Measurements from ENCODE around the gene PODXL. TPM values are rescaled to one million over a fixed set of nuclear protein-coding genes. Genes with fewer than 3 reads are reported as not detected.
A peak's percentile ranks its signal among the peaks of the same experiment; 100 is the strongest.

Gene PODXL
- total and polyA plus RNA-seq, 8 donors = 23.0 to 71.5 (median 35.9) TPM

GRCh38 chr7:131527456-131527855 lies 29.0 kb downstream of the PODXL start:
- no peaks in the 10 kb centered on the region for H3K36me3 ChIP-seq
- H3K9me3 ChIP-seq = no peaks in the 10 kb centered on the region
- H3K4me3 ChIP-seq = no peak overlapping the region
- no peak for FAIRE-seq
- intact Hi-C loops (cut with DNase I) = no loop called here
- peak in 1 of 4 donors; percentile 9 for ATAC-seq
- DNase-seq = peak in 1 of 6 donors; percentile 40
- H3K4me1 ChIP-seq = peaks cover 16 to 24% (median 19%) of the 10 kb centered on the region in 3 donors
- TF ChIP-seq, protein P1, sequence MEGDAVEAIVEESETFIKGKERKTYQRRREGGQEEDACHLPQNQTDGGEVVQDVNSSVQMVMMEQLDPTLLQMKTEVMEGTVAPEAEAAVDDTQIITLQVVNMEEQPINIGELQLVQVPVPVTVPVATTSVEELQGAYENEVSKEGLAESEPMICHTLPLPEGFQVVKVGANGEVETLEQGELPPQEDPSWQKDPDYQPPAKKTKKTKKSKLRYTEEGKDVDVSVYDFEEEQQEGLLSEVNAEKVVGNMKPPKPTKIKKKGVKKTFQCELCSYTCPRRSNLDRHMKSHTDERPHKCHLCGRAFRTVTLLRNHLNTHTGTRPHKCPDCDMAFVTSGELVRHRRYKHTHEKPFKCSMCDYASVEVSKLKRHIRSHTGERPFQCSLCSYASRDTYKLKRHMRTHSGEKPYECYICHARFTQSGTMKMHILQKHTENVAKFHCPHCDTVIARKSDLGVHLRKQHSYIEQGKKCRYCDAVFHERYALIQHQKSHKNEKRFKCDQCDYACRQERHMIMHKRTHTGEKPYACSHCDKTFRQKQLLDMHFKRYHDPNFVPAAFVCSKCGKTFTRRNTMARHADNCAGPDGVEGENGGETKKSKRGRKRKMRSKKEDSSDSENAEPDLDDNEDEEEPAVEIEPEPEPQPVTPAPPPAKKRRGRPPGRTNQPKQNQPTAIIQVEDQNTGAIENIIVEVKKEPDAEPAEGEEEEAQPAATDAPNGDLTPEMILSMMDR (IDR thresholded peaks at IDR 0.05) = no peak
- no peaks in the 10 kb centered on the region for H3K27me3 ChIP-seq
- WGBS, 2 donors = 53 to 60% methylated on average over 4 of the region's 4 CpGs
- no peak overlapping the region for H3K27ac ChIP-seq

GRCh38 chr7:131525820-131526219 lies 30.6 kb downstream of the PODXL start:
- FAIRE-seq = no peak
- WGBS, 2 donors = 49 to 52% methylated on average over 2 of the region's 2 CpGs
- ATAC-seq = no peak

DNA sequence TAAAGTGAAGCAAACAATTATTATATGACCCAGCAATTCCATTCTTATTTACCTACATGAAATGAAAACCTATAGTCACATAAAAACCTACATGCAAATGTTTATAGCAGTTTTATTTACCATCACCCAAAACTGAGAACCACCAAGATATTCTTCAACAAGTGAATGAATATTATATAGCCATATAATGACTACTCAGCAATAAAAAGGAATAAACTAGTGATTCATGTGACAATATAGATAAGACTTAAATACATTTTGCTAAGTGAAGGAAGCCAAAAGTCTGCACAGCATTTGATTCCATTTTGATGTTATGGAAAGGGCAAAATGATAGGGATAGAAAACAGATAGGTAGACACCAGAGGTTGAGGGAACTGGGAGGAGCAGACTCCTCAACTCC lies 31.7 kb downstream of the PODXL start:
- TF ChIP-seq, protein P1 (IDR thresholded peaks at IDR 0.05) = no peak
- Histone ChIP-seq H3K9me3 (no peaks in the 10 kb centered on the region), H3K27me3 (no peaks in the 10 kb centered on the region), H3K4me1 (peaks cover 21 to 46% (median 40%) of the 10 kb centered on the region in 3 donors), H3K27ac (no peak overlapping the region), H3K36me3 (no peaks in the 10 kb centered on the region), H3K4me3 (no peak overlapping the region)
- intact Hi-C loops (cut with DNase I) = no loop called here
- no peak for DNase-seq
- ATAC-seq = no peak
- no peak for FAIRE-seq

More at GRCh38 chr7:131525820-131526219, 30.6 kb downstream of the PODXL start:
- Histone ChIP-seq H3K36me3 (no peaks in the 10 kb centered on the region), H3K27me3 (no peaks in the 10 kb centered on the region), H3K4me3 (no peak overlapping the region), H3K4me1 (peaks cover 19 to 34% (median 29%) of the 10 kb centered on the region in 3 donors), H3K27ac (no peak overlapping the region), H3K9me3 (no peaks in the 10 kb centered on the region)
- TF ChIP-seq, protein P1 (IDR thresholded peaks at IDR 0.05) = no peak
- DNase-seq = no peak
- intact Hi-C loops (cut with DNase I) = no loop called here

DNA sequence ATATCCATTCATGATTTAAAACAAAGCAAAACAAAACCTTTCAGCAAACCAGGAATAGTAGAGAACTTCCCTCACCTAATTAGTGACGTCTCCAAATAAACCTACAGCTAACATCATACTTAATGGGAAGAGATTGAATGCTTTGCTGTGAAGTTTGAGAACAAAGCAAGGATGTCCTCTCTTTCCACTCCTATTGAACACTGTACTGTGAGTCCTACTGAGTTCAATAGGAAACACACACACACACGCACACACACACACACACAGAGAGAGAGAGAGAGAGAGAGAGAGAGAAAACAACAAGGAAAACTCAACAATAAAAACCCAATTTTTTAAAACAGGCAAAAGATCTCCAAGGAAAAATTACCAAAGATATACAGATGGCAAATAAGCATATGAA lies 32.3 kb downstream of the PODXL start:
- TF ChIP-seq, protein P1 (IDR thresholded peaks at IDR 0.05) = no peak
- no peaks in the 10 kb centered on the region for H3K27me3 ChIP-seq
- intact Hi-C loops (cut with DNase I) = no loop called here

DNA sequence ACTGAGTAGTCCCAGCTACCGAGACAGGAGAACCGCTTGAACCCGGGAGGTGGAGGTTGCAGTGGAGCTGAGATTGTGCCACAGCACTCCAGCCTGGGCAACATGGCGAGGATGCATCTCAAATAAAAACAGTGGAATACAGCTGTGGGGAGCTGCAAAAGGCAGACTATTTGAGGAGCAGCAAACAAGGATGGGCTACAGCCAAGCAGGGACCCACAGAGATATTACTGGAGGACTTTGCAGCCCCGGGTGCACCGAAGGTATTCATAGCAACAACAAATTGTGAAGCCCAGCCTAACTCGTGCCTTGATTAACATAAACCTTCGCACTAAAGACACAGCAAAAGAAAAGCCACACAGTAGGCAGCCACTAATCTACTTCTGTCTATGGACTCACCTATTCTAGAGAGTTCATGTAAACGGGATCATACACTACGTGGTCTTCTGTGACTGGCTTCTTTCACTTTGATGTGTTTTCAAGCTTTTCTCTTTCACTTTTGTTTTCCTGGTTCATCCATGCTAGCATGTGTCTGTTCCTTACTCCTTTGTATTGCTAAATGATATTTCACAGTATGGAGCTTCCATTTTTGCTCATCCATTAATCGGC lies 34.0 kb downstream of the PODXL start:
- Histone ChIP-seq H3K4me3 (peak overlapping the region in 1 of 4 donors; percentile 11), H3K4me1 (peaks cover 21 to 49% (median 49%) of the 10 kb centered on the region in 3 donors), H3K9me3 (no peaks in the 10 kb centered on the region), H3K27me3 (no peaks in the 10 kb centered on the region), H3K27ac (peak overlapping the region; percentile 65 to 86 (median 72)), H3K36me3 (no peaks in the 10 kb centered on the region)
- ATAC-seq (peak in 2 of 4 donors; percentile 8 to 49), FAIRE-seq (no peak), DNase-seq (peak in 1 of 6 donors; percentile 38)
- TF ChIP-seq, protein P1 (IDR thresholded peaks at IDR 0.05) = no peak
- intact Hi-C loops (cut with DNase I) = no loop called here
- 54 to 55% methylated on average over 11 of the region's 11 CpGs for WGBS, 2 donors

More for the DNA sequence above, 32.3 kb downstream of the PODXL start:
- Histone ChIP-seq H3K36me3 (no peaks in the 10 kb centered on the region), H3K9me3 (no peaks in the 10 kb centered on the region), H3K27ac (peak overlapping the region in 1 of 4 donors; percentile 77), H3K4me3 (no peak overlapping the region), H3K4me1 (peaks cover 21 to 51% (median 46%) of the 10 kb centered on the region in 3 donors)
- WGBS, 2 donors = 32 to 45% methylated on average over 2 of the region's 2 CpGs
- DNase-seq (no peak), ATAC-seq (no peak), FAIRE-seq (no peak)
